Hypothalamus (tissue), 51 donors: ENCODE measurements around the gene BMAL1.

Experiments
- DNase-seq, 51 donors: peaks; one replicate each; lab custom pipeline; 2025; lab: John Stamatoyannopoulos, UW

Gene BMAL1

GRCh38 chr11:13314676-13315394 lies 37.2 kb downstream of the BMAL1 start:
- no peak for DNase-seq

GRCh38 chr11:13315517-13316432 lies 38.2 kb downstream of the BMAL1 start:
- DNase-seq = no peak

- DNase-seq = peak in 13 of 51 donors; percentile 7 to 58 (median 26)
Observed at GRCh38 chr11:13316528-13316961, 39.0 kb downstream of the BMAL1 start.

- DNase-seq = no peak
Observed at GRCh38 chr11:13317293-13318080, 39.9 kb downstream of the BMAL1 start.

- no peak for DNase-seq
Observed at GRCh38 chr11:13318498-13319295, 41.1 kb downstream of the BMAL1 start.

GRCh38 chr11:13320688-13321087 lies 43.1 kb downstream of the BMAL1 start:
- DNase-seq = no peak

GRCh38 chr11:13321431-13321830 lies 43.8 kb downstream of the BMAL1 start:
- no peak for DNase-seq

GRCh38 chr11:13324141-13324540 lies 46.6 kb downstream of the BMAL1 start:
- peak in 1 of 51 donors; percentile 22 for DNase-seq

- DNase-seq = peak in 1 of 51 donors; percentile 48
Observed at GRCh38 chr11:13324709-13325108, 47.1 kb downstream of the BMAL1 start.

- no peak for DNase-seq
Observed at GRCh38 chr11:13327421-13327820, 49.8 kb downstream of the BMAL1 start.

GRCh38 chr11:13328286-13328685 lies 50.7 kb downstream of the BMAL1 start:
- no peak for DNase-seq

- peak in 4 of 51 donors; percentile 3 to 26 (median 14) for DNase-seq
Observed at GRCh38 chr11:13329670-13330356, 52.2 kb downstream of the BMAL1 start.

GRCh38 chr11:13332124-13332523 lies 54.5 kb downstream of the BMAL1 start:
- no peak for DNase-seq

GRCh38 chr11:13333456-13333957 lies 55.9 kb downstream of the BMAL1 start:
- peak in 1 of 51 donors; percentile 16 for DNase-seq

- DNase-seq = no peak
Observed at GRCh38 chr11:13334034-13334786, 56.6 kb downstream of the BMAL1 start.

- peak in 25 of 51 donors; percentile 2 to 60 (median 23) for DNase-seq
Observed at GRCh38 chr11:13335319-13335718, 57.7 kb downstream of the BMAL1 start.

- no peak for DNase-seq
Observed at GRCh38 chr11:13336246-13336878, 58.8 kb downstream of the BMAL1 start.

- DNase-seq = peak in 1 of 51 donors; percentile 12
Observed at GRCh38 chr11:13338019-13338426, 60.4 kb downstream of the BMAL1 start.
